NCI-H2081 (cell line): Measurements from ENCODE around the gene PEAK1.
A peak's percentile ranks its signal among the peaks of the same experiment; 100 is the strongest.
"Not testable (repeated sequence)": the region's sequence is repeated elsewhere in the genome, so short reads cannot be mapped to it uniquely, and the experiment has no call there.

ENCODE experiments used
- DNase-seq, 2 experiments: peaks; one replicate each; lab custom pipeline; 2025; lab: John Stamatoyannopoulos, UW

PEAK1 gene

DNA sequence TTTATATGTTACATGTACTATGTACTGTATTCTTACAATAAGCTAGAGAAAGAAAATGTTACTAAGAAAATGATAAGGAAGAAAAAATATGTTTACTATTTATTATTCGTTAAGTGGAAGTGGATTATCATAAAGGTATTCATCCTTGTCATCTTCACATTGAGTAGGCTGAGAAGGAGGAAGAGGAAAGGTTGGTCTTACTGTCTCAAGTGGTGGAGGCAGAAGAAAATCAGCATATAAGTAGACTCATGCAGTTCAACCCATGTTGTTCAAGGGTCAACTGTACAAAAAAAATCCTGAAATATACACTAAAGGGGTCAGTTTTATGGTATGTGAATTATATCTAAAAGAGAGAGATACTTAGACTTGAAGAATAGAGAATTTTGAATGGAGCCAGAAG lies 6.5 kb upstream of the PEAK1 start:
- DNase-seq, result no peak

- no peak for DNase-seq
These were observed 5.2 kb upstream of the PEAK1 start for GRCh38 chr15:77425104-77425503.

GRCh38 chr15:77421370-77421700 lies 1.4 kb upstream of the PEAK1 start:
- DNase-seq, result no peak

DNA sequence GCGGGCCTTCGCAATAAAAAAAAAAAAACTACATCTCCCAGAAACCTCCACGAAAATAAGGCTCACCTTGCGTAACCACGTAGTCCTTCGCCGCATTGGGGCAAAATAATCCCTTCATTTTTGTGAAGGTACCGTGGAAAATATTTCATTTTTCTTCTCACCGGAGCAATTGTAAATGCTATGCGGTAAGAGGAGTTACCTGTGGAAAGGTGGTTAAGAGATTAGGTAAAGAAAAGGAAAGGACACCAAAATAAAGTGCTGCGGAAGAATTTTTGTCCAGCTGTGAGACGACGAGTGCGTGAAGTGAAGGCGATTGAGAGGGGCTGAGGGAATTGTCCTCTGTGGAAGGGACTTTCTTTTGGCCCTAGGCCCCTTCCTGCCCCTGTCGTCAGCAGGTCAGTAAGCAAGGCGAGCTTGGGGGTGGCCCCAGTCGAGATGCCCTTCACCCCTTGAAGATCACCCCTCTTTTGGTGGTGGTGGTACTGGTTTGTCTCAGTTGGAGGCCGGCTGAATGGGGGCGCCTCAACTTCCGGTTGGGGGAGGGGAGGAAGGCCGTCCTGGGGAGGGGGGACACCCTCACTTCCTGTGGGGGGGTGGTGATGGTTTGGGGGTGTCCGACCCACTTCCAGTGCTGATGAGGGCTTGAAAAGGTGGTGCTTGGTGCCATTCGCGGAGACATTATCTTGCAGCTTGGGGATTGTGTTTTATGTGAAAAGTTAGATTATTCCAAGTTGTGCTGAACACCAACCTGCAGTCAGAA lies 886 bp upstream of the PEAK1 start, which contains the start of gene HMG20A:
TSS of gene HMG20A (plus strand) at position 279 of the 760 bp plus-strand sequence. CDS start 37,520 bp downstream, outside the sequence.
- peak; percentile 83 for DNase-seq

DNA sequence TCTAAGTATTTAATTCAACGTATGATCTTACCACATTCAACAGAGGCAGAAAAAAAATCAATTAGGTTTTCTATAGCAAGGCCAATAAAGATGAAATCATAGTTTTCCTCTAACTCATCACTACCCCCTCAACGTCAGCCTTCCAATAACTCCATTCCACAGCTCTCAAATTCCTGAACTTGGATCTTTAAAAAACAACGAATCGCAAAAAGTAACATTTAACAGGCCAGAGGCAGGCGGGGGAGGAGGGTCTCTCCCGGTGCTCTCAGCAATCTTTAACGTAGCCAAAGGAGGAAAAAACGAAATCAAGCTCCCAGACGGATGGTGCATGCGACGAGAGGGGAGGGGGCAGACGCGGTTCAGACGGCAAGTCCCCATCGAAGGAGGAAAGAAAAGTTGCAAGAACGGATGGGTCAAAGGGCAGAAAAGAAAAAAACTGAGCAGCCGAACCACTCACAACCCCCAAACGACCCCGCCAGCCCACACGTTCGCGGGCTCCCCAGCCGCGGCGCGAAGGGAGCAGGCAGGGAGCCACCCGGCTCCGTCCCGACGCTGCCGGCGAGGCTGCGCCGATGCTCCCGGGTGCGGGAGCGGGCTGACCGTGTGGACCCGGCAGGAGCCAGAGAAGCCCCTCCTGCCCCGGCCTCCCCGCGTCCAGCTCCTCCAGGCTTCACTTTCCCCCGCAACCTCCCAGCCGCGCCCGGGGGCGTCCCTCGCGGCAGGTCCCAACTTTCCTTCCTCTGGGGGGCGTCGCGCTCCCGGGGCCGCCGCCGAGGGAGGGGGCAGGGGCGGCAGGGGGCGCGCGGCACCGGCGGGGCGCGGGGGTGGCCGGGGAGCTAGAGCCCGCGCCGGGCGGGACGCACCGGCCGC lies 703 bp downstream of the PEAK1 start:
- DNase-seq, result peak in 1 of 2 experiments; percentile 8

DNA sequence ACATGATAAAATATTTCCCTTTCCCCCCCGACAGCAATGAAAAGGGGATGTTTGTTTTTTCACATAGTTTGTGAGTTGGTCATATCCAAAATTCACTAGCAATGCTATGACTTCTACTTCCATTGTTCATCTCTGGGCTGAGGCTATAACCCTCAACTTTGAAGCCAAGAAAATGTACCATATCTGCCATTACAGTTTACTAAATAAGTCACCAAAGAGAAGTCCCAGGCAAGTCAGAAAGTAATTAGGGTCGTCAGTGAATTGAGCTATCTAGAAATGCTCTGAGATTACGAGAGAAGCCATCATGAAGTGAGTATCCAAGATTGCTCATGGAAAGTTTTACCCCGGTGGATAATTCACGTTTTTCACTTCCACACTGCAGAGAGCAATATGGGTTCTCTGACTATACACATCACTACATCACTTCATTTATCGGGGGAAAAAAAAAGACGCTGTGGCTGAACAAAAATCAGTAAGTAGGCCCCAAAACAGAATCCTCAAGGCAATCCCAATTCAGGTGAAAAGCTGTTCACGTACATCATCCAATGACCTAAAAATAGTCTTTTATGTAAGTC lies 1.4 kb downstream of the PEAK1 start:
- no peak for DNase-seq

DNA sequence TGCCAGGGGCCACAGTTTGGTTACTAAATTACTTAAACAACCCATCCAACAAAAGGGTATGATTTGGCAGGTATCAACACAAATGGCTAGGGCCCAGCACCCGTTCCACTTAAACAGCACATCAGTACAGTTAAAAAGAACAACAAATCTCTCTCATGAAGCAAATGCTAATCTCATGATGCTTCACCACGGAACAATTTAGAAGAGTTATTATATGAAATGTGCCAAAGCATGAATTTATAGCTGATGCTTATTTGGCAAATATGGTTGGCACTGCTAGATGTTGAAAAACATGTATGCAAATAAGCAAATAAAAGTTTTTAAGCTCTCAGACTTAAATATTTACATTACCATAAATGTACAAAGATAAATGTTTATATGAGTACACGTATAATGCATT lies 2.3 kb downstream of the PEAK1 start:
- no peak for DNase-seq

DNA sequence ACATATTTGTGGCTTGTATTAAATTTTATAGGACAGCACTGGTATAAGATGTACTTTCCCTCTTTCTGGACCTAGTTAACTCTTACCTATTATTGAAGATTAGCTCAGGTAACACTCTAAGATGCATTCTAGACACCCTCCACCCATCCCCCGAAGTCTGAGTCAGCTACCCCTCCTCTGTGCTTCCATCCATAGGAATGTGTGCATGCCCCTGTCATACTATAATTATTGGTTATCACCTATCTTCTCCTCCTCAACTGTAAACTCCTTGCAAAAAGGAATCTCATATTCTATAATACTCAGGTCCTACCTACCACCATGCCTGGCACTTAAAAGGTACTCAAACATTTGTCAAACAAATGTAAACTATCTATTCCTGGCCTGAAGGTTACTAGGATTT lies 3.0 kb downstream of the PEAK1 start:
- DNase-seq, result no peak

DNA sequence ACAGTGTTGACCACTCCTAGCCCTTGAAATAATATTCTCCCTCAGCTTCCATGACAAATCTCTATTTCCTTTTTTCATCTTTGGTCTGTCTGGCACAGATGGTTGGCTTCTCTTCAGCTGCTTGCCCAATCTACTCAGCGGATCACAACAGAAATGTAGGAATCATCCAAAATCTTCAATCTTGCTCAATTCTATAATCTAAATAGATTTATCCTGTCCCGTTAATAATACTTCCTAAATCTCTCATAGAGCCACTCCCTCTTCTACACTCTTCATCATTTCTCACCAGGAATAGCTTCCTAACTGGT lies 3.8 kb downstream of the PEAK1 start:
- no peak for DNase-seq

DNA sequence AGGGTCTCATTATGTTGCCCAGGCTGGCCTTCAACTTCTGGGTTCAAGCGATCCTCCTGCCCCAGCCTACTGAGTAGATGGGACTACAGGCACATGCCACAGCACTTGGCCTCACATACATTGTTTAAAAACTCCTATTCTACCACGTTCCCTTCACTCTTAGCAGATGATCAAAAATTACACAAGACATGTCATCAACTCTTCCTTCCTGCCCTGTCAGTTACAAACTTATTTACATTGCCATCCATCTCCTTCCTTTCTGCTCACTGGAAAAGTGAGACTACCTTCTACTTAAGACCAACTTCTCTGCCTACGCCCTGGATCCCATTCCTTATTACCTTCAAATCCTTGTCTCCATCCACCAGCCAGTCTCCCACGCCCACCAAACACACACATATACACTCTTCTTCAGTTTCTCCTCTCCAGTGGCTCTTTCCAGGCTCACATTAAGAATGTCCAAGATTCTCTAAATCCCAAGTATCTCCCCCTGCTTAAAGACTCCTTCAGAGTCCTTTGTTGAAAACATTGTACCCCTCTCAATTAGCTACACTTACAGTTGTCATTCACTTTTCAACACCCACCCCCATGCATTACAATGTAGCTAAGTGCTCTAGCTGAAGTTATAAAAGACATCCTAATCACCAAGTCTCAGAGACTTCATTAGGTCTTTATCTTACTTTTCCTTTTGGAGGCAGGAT lies 4.3 kb downstream of the PEAK1 start:
- no peak for DNase-seq

DNA sequence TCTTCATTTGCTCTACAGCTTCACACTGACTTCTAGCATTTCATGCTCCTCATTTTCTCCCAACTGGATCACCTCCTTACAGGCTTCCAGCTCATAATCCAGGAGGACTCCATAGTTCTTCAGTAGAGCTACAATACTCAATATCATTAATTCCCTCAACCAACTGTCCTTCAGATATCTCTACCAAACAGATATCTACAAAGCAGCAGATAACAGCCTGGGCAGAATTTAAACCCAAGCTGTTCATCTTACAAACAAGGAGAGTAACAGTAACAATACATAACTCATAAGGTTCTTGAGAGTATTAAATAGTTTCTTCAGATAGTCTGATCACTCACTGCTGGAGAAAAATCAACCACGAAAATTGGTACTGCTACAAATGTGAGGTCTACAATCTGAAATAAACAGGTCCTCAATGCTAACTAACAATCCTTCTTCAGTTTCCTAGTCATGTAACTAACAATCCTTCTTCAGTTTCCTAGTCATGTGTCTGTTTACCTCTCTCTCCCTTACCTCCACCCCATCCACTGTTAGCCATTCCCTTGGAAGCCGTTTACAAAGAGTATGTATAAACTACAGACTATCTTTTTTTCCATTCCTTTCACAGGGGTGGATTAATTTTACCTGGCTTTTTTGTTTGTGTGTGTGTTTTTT lies 5.0 kb downstream of the PEAK1 start:
- DNase-seq, result no peak

GRCh38 chr15:77413699-77414349 lies 6.1 kb downstream of the PEAK1 start:
- DNase-seq, result no peak

GRCh38 chr15:77412972-77413698 lies 6.8 kb downstream of the PEAK1 start:
- DNase-seq, result peak in 1 of 2 experiments; percentile 54

DNA sequence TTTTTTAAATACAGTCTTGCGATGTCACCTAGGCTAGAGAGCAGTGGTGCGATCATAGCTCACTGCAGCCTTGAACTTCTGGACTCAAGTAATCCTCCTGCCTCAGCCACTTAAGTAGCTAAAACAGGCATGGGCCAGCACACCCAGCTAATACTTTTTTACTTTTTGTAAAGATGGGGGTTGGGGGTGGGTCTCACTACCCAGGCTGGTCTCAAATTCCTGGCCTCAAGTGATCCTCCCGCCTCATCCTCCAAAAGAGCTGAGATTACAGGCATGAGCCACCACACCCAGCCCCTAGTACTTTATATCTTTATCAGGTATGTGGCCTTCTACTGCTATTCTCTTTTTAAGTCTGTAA lies 8.3 kb downstream of the PEAK1 start:
- no peak for DNase-seq

DNA sequence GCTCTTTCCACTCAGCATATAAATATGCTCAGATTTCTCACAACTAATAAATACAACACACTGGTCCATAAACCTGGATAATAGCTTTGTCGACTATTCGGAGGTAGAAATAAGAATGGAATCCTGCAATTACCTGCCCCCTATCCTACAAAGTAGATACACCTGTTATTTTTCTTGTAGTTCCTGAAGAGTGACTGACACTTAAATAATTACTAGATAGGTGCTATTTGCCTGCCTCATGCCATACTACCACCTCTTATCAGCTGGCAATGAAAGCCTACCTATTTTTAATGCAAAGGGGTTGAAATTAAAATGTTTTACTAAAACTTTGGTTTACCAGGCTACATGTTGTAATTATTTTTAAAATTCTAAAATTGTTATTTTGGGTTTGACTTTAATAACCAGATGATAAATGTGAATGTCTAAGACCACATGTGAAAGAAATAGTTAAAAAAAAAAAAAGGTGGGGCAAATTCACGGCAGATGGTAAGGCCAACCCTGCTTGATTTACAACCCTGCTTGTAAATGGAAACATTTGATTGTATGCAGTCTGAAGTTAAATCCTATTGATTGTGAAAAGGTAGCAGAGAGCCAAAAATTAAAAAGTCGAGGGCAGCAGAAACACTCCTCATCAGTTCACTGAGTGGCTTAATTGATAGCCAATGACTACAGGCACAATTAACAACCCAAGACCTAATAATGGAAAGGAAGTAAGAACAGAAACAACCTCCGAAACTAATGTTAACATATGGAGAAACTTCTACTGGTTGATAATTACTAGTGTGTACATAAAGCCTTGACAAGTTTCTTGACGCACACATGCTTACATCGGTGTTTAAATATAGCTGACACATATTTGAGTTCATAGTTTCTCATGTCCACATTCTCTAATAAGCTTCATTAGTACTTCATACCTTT lies 8.9 kb downstream of the PEAK1 start:
- DNase-seq, result no peak

DNA sequence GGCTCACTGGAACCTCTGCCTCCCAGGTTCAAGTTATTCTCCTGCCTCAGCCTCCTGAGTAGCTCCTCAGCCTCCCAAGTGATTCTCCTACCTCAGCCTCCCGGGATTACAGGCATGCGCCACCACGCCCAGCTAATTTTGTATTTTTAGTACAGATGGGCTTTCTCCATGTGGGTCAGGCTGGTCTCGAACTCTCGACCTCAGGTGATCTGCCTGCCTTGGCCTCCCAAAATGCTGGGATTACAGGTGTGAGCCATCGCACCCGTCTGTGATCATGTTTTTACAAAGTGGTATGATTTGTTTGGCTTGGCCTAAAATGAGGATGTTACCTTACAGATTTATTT lies 9.8 kb downstream of the PEAK1 start:
- DNase-seq, result not testable (repeated sequence)

- no peak for DNase-seq
These were observed 10.4 kb downstream of the PEAK1 start for GRCh38 chr15:77409259-77410156.

- DNase-seq, result peak in 1 of 2 experiments; percentile 25
These were observed 13.1 kb downstream of the PEAK1 start for GRCh38 chr15:77406846-77407245.
